DMS153 (cell line): ENCODE data around the gene ROR1.

ENCODE experiments used
- DNase-seq: peaks from one replicate; lab custom pipeline; 2025; lab: John Stamatoyannopoulos, UW

ROR1 gene

DNA sequence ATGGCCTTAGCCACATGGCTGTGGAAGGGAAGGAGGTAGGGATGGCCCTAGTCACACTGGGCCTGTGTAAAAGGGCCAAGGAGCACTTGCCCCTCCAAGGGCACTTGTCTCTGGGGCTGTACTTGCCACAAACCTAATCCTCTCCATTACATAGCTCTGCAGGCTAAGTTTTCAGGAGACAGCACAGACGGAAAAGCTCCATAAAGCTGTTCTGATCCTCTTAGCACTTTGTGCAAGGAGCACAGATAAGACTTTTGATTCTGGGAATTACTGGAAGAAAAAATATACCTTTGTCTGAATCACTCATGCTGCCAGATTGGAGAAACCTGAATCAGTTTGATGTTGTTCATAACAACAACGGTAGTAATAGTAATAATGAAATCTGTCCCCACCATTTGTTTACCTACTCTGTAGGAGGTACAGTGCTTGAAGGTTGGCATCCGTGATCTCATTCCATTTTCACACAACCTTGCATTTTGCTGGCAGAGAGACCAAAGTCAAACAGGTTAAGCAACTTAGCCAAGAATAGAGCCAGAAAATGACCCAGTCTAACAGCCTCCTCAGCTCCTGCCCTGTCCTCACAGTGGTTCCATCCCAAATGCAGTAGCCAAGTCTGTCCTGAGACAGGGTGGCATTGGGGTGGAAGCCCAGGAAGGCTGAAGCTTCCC is 207.1 kb downstream of the ROR1 start:
- peak; percentile 35 for DNase-seq

DNA sequence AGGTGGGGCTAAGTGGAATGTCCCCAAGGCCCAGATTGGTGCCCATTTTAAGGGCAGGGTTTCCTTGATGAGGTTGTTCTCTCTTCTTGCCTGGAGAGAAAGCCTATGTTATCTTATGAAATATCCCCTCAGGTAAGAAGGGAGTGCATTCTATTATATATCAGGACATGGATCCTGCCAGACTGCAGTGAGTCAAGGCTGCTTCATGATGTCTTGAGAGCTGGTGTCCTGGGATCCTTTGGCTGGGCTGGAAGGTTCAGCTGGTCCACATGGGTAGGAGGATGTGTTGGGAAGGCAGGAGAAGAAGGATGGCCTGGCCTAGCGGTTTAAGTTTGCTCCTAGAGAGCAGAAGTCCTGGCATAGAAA is 207.6 kb downstream of the ROR1 start:
- DNase-seq: no peak

DNA sequence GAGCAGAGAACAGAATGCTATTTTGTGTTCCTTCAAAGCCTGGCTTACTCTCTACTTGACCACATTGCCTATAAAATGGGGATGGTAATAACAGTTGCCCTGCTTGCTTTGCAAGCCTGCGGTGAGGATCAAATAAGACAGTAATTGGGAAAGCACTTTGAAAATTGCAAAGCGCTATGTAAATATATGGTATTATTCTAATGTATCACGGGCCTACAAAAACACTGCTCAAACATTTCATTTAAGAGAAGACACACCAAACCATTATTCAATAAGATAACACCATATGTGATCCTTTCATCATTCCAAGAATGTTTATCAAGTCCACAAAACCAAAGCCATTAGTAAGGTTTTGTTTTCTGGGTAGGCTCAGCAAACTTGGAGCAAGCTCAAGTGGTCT is 208.4 kb downstream of the ROR1 start:
- no peak for DNase-seq

DNA sequence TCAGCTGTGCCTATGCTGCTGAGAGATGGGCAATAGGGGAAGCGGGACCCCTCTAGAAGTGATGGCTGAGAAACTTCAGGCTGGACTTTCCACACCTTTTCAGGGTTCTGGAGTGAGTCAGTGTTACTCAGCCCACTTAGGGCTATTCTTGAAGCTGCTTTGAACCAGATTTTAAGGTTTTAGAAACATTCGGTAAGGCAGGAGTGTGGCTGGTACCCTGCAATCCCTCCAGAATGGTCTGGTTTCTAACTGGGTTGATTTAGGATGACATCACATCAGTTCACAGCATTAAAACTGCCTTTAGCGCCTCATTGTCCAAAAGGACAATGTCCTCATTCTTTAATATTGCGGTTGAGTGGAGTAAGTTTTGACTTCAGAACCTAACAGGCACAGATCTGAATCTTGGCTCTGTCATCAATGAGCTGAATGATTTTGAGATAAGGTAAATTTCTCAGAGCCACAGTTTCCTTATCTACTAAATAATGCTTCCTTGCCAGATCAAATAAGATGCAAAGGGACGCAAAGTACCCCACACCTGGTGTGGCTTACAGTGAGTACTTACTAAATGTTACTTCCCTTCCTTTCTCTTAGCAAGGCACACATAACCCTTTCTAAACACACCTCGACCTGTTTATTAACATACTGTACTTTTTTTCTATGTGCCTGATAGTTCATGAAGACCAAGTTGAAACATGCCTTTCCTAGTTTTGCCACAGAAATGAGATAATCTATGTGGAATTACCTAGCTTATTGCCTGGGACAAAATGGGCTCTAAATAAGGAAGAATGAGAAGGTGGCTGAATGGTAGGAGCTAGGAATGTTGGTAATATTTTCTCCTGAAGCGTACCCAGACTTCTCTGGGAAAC is 209.8 kb downstream of the ROR1 start:
- DNase-seq: no peak

DNA sequence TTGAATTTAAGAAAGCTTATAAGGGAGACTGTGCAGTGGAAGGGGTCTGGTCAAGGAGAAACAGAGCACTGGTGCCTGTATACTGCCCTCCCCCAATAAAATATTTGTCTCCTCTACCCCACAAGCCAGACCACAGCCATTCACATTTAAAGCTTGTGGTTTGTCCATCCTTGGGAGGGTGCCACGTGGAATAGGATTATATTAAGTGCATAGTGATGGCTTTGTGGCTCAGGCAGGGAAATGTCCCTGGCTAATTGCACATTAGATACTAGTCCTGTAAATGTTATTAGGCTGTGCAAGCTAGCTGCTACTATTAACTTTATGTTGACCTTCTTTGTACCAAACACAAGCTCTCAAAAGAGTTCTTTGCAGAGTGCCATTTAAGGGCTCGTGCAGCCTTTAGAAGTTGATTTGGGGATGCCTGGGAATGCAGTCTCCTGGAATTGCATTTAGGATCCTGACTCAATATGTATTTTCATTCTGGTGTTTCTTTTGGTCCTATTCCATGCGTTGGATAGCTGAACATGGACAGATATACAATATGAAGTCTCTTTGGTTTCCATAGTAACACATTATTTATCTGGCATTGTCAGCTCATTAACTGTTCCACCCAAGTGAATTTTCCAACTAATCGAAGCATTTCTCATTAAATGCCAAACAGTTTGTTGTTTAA is 210.6 kb downstream of the ROR1 start:
- DNase-seq: no peak

DNA sequence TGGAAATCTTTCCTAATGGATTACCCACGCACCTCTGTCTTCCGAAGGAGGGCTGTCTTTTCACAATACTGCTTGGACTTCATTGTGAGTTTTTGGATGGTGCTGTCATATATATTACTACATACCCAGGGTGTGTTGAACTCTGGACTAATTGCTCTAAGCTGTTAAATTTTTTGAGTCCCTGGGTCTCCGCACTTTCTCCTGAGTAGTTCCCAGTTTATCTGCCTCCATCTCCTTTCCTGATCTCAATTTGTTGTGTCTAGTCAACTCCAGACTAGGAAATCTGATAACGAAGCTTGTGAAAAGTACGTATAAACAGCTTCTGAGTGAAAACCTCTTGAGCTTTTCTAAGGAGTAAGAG is 211.1 kb downstream of the ROR1 start:
- DNase-seq: no peak

DNA sequence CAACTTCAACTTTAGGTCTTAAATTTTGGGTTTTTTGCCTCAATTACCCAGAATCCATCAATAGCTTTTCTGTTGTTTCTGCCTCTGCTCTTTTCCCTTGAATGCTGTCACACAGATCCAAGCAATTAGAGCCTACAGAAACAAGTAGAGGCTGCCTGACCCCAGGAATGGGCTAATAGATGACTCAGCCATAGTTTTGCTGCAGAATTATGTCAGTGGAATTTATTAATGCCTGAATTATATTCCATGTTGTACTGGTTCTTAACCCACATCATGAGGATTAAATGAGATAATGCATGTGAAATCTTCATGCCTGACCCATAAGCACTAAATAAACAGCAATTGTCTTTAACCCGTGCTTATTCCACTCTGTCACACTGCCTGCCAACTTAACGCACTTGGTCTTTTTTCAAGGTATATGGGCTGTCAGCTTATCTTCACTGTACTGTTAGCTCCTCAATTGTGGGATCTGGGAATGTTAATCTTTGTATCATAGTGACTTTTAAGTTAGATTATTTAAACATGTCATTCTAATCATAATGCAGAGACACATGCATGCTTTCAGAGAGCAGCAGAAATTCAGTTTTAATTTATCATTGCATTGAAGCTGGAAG is 213.3 kb downstream of the ROR1 start:
- DNase-seq: no peak

DNA sequence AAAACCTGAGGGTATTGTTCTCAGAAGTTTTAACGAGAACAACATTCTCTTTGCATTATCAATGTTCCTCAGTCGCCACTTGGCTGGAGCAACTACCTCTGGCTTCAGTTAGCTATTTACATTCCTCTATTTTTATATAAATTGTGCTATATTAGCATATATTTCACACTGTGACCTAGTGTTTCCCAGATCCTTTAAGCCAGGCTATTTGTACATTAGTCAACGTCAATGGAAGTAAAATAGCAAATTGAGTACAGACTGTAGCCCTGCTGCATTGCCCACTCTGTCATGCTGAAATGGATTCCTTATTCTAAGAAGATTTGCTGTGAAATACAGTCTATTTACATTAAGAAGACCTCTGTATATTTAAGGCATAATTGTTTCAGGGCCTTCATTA is 213.8 kb downstream of the ROR1 start:
- DNase-seq: no peak

DNA sequence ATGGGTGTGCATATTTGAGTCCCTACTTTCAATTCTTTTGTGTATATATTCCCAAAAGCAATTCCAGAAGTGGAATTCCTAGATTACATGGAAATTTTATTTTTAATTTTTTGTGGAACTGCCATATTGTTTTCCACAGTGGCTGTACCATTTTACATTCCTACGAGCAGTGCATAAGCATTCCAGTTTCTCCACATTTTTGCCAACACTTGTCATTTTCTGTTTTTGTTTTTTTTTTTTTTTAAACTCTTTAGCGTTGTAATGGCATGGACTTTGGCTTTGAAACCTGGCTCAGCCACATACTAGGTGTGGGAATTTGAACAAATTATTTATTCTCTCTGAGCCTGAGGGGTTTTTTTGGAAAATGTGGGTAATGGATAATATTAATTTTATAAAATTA is 215.1 kb downstream of the ROR1 start:
- DNase-seq: no peak

DNA sequence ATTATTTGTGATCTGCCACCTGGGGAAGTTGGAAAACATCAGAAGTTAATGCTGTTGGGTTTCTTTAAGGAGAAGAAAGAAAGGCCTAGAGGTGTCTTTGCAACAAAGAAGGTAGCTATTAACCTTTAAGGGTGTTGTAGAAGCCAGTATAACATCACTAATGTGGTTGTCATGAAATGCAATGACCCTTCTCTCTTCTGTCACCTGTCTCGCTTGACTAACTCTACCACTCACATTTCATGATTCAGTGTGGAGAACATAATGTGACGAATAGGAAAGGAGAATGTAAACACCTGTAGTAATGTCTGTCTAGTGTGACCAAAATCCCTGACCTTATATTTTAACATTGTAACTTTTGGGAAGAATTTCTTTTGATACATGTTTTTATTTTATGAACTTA is 217.9 kb downstream of the ROR1 start:
- peak; percentile 37 for DNase-seq

DNA sequence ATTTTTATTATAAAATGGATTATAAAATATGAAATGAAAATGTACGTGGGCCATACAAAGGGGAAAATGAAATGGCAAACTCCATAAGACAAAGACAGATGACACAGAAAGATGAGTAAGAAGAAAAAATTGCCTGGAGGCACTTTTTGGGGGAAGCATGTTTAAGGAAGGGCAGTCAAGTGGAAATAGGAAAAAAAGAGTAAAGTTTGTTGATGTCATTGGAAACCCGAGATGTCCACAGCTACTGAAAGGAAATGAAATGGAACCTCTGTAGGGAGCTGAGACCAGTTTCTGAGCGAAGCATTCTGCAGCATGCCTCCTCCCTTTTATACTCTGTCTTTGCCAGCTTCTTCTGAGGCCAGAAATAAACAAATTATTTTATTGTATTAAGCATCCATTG is 226.2 kb downstream of the ROR1 start:
- no peak for DNase-seq

DNA sequence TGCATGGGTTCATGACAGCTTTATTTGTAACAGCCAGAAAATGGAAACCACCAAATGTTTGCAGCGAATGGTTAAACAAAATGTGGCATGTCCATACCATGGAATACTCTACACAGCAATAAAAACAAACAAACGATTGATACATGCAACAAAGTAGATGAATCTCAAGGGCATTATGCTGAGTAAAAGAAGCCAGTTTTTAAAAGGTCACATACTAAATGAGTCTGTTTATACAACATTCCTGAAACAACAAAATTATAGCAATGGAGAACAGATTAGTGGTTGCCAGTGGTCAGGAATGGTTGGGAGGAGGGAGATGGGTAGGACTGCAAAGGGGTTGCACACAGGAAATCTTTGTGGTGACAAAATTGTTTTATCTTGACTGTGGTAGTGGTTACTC is 227.2 kb downstream of the ROR1 start:
- no peak for DNase-seq

DNA sequence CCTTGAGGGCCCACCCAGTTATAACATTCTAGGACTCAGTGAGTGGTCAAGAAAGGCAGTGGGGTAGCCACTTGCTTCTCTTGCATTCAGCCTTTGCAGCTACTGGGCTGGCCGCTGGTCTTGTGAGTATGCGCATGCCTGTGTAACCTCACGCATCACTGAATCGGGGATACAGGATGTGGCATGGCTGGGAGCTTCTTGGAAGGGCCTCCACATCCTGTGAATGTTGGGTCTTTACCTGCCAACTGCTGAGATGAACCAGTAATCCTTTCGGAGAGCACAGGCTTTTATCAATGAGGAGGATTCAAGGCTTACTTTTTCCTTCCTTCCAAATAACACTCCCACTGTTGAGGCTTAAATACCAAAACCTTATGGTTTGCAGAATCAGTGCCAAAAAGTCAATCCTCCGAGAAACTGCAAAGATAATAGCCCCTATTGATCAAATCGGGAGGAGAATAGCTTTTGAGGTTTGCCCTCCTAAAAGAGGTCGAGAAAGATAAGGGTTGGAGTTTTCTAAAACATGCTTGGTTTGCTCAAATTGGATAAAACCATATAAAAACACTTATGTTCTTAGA is 230.7 kb downstream of the ROR1 start:
- no peak for DNase-seq

DNA sequence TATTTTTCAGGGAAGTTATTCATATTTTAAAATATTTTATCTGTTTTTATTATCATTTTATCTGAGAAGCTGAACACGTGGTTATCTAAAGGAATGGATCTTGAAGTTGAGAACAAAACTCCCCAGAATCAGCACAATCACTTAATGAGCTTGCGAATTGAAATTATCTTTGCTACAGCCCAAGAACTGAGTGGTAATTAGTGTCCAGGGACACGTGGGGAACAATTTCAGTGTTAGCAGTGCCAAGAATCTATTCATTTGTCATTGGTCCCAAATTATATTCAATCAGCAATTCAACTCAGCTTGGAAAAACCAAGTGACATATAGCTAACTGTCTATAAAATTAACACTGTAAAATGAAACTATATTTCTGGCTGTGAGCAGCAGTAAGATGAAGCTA is 232.0 kb downstream of the ROR1 start:
- DNase-seq: no peak

DNA sequence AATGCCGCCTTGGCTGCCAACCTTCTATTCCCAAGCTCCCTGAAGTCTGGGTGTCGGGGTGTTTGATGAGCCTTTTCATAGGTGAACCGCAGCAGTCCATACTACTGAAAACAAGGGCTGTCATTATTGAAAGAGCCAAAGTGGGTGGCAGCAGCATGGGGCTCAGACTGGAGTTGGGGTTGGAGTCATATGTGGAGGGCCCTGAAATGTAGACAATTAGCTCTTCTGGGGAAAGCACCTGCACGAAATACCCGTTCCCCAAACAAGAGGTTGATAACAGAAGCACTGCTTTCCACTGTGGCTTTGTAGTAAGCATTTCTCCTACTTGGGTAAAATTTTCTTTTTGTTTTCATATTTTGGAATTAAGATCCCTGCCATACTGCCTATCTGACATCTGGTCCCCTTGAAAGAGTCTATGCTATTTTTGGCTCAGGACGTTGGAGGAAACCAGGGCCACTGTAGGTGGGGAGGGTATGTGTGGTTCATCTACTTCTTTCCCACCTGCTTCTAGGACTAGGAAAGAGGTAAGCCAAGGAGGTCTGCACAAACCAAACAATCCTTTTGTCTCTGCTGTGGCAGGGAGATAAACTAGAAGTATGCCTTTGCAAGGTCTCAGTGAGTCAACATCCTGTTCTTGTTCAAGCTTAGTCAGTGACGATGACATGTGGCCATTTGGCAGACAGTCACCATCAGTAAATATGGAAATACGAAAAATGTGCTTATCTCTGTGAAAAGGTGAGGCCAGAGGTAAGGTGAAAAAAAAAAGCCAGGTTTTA is 232.6 kb downstream of the ROR1 start:
- peak; percentile 88 for DNase-seq

DNA sequence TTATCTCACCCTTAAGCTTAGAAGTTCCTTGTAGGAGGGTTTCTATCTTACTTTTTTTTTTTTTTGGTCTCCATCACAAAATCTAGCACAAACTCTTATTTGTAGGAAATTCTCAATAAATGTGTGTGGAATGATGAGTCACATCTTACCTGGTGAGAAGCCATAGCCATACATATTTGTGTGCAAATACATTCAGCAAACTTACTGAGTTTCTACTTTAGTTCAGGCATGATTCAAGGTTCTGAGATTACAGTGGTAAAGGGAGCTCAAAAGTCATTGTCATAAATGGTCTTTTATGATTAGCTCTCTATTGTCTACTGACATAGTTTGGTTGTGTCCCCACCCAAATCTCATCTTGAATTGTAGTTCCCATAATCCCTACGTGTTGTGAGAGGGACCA is 236.5 kb downstream of the ROR1 start:
- no peak for DNase-seq

DNA sequence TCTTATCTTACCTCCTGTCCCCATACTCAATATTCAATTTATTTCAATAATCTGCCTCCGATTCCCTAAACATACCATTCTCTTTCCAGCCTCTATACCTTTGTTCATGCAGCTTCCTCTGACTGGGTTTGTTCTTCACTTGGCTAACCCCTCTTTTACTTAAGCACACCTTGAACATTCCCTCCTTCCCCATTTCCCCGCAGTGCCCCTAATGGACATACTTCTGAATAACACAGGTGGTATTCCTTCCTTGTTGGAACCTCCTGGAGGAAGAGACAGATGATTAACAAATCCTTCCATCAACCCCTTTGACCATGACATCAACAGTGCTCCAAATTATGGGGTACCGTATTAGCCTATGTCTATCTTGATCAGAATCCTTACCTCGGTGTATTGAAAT is 239.6 kb downstream of the ROR1 start:
- DNase-seq: no peak

DNA sequence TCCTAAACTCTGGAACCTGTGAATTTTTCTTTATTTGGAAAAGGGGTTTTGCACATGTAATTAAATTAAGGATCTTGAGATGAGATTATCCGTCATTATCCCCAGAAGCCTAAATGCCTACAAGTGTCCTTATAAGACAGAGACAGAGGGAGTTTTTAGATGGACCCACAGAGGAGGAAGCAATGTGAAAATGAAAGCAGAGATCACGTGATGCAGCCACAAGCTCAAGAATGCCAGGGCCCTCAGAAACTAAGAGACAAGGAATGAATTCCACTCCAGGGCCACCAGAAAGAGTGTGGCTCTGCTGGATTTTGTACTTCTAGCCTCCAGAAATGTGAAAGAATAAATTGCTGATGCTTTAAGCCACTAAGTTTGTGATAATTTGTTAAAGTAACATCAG is 246.0 kb downstream of the ROR1 start:
- no peak for DNase-seq

DNA sequence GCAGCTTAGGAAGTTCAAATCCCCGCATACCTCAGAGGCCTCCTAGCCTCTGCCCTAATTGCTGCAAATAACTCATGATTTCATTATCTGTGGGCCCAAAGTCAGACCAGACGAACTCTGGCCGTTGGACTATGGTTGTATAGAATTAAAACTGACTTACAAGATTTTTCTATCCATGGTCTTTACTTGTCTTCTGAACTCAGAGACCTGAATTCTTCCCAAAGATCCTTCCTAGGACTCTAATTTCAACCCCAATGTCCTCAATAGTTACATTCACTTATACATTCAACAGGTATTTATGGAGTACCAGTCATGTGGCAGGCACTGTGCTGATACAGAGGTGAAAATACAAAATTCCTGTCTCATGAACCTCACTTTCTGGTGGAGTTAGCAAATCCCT is 247.2 kb downstream of the ROR1 start:
- no peak for DNase-seq

DNA sequence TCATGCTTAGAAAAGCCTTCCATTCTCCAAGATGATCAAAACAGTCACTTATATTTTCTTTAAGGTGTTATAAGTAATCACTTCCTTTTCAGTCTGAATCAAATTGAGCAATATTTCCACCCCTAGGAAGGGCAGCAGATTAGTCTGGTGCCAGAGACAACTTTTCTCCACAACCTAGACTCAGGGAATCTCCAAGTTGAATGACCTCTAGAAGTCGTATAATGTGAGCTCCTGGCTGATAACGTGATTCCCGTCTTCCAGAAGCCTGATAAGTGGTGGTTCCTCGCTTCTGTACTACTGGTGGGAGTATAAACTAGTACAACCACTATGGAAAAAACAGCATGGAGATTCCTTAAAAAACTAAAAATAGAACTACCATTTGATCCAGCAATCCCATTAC is 251.2 kb downstream of the ROR1 start:
- no peak for DNase-seq

DNA sequence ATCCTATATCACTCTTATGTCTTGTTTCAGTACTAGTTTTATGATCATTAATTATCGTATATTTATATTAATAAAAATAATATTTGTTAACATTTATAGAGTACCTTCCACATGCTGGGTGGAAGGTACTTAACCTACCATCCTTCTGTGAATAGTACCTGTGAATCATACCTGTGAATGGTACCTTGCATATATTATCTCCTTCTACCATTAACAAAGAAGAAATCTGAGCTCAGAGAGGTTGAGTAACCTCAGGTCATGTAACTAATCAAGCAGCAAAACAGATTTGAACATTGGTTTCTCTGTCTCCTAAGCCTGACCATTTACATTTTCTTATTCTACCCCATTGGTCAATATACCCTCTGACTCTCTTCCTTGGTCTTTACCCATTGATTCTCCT is 255.2 kb downstream of the ROR1 start:
- no peak for DNase-seq

DNA sequence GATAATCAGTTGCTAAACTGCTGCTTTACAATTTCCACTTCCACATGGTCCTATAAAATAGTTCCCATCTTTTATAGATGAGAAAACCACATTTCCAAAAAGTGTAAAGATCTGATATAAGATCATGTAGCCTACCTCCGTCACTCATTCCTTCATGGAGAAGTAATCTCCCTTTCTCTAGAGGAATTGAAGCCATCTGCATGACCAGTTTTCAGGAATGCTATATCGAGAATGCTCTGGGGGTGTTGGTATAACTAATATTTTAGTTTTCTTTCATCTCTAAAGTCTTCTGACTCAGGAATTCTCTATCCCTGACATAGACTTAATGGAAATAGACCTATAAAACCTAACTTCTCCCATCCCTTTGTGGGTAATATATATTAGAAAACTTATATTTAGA is 256.6 kb downstream of the ROR1 start:
- no peak for DNase-seq
